H1 (cell line): ENCODE data around the gene SELENOO. TPM values are rescaled to one million over a fixed set of nuclear protein-coding genes. Genes with fewer than 3 reads are reported as not detected.

Experiments
- CTCF ChIA-PET: fragments of 300-600 bp; sonication (Branson Sonifier 250); formaldehyde crosslinking; loops from one replicate; lab custom pipeline; 2021; ENCODE audit not compliant: partially characterized antibody; lab: Charles Lee
- POLR2A ChIA-PET: fragments of 300-600 bp; sonication (Branson Sonifier 250); formaldehyde crosslinking; loops from one replicate; lab custom pipeline; 2021; ENCODE audit warnings: inconsistent platforms; ENCODE audit not compliant: partially characterized antibody; lab: Charles Lee
- DNase-seq, 2 experiments: peaks; one replicate each; pipeline versions ENCODE4 v3.0.0 to v3.0.0-alpha.2; 2010 to 2022; ENCODE audit warnings: low spot score in 2 of 2, low read depth in 1 of 2, mixed read lengths in 1 of 2
- FAIRE-seq: peaks from 2 replicates; lab custom pipeline; 2011; peaks lifted over from hg19 to GRCh38; lab: Jason Lieb, UNC
- H2AFZ ChIP-seq: 2 replicates; pipeline ENCODE4 v1.8.1; 2012; ENCODE audit warnings: low read length, inconsistent platforms
- H2AK5ac ChIP-seq: 2 replicates; pipeline ENCODE4 v1.6.1; 2013; ENCODE audit warnings: low read depth, low read length
- H2BK120ac ChIP-seq: replicated peaks from 2 replicates; pipeline ENCODE3; 2013; ENCODE audit warnings: low read depth, low read length, inconsistent platforms
- H2BK12ac ChIP-seq: 2 replicates; pipeline ENCODE4 v1.6.1; 2013; ENCODE audit warnings: low read depth, low read length
- H2BK15ac ChIP-seq: 2 replicates; pipeline ENCODE4 v1.6.1; 2013; ENCODE audit warnings: low read length
- H2BK20ac ChIP-seq: 2 replicates; pipeline ENCODE4 v1.6.1; 2013; ENCODE audit warnings: low read length
- H2BK5ac ChIP-seq: 2 replicates; pipeline ENCODE4 v1.6.1; 2013; ENCODE audit warnings: low read depth, low read length
- H3K14ac ChIP-seq: 2 replicates; pipeline ENCODE4 v1.6.1; 2013; ENCODE audit warnings: inconsistent platforms; ENCODE audit not compliant: insufficient read length
- H3K18ac ChIP-seq: 2 replicates; pipeline ENCODE4 v1.6.1; 2013; ENCODE audit warnings: low read length; ENCODE audit errors: extremely low read depth
- H3K23ac ChIP-seq: 2 replicates; pipeline ENCODE4 v1.6.1; 2013; ENCODE audit warnings: inconsistent platforms; ENCODE audit not compliant: insufficient read length
- H3K23me2 ChIP-seq: 2 replicates; pipeline ENCODE4 v1.6.1; 2013; ENCODE audit warnings: low read depth, low read length
- H3K27ac ChIP-seq: 2 replicates; pipeline ENCODE4 v1.6.1; 2011; ENCODE audit warnings: low read depth, low read length, inconsistent platforms
- H3K27me3 ChIP-seq, 4 experiments: replicated peaks in 1 of 4; 1 replicate in 1 of 4; 2 replicates in 3 of 4; pipeline versions ENCODE4 v1.6.1 to v1.8.1; 2011 to 2013; ENCODE audit warnings: low read length in 3 of 4, mild to moderate bottlenecking in 3 of 4, inconsistent platforms in 2 of 4, mixed read lengths in 2 of 4, moderate library complexity in 1 of 4; ENCODE audit not compliant: control insufficient read depth in 3 of 4, insufficient read depth in 3 of 4; ENCODE audit errors: extremely low read depth in 1 of 4
- H3K36me3 ChIP-seq, 4 experiments: 2 replicates each; pipeline versions ENCODE4 v1.6.1 to v1.8.1; 2011 to 2013; ENCODE audit warnings: mild to moderate bottlenecking in 4 of 4, low read length in 3 of 4, moderate library complexity in 2 of 4, control low read depth in 1 of 4, inconsistent platforms in 1 of 4; ENCODE audit not compliant: insufficient read depth in 4 of 4, control insufficient read depth in 2 of 4
- H3K4ac ChIP-seq: replicated peaks from 2 replicates; pipeline ENCODE3; 2013; ENCODE audit warnings: low read length, low read depth, mixed read lengths, inconsistent platforms; ENCODE audit not compliant: insufficient read length
- H3K4me1 ChIP-seq, 4 experiments: replicated peaks in 1 of 4; 1 replicate in 1 of 4; 2 replicates in 3 of 4; pipeline versions ENCODE4 v1.6.1 to v1.8.1; 2011 to 2013; ENCODE audit warnings: low read length in 3 of 4, inconsistent platforms in 2 of 4, mixed read lengths in 1 of 4; ENCODE audit not compliant: insufficient read depth in 4 of 4, control insufficient read depth in 3 of 4
- H3K4me2 ChIP-seq, 2 experiments: 2 replicates each; pipeline versions ENCODE4 v1.6.1 to v1.8.1; 2011 to 2013; ENCODE audit warnings: low read depth in 2 of 2, low read length in 2 of 2, control low read depth in 1 of 2, inconsistent platforms in 1 of 2, mild to moderate bottlenecking in 1 of 2; ENCODE audit not compliant: insufficient read depth in 1 of 2
- H3K4me3 ChIP-seq, 4 experiments: fragments of 200-600, 300-600 bp in 1 of 4; sonication (generic), shearing (Covaris generic), sonication (Bioruptor Twin) in 1 of 4; 2 replicates each; pipeline versions ENCODE4 v1.5.1 to v1.8.1; 2011 to 2016; ENCODE audit warnings: low read length in 4 of 4, low read depth in 3 of 4, control low read depth in 2 of 4, inconsistent platforms in 2 of 4, mild to moderate bottlenecking in 2 of 4, mixed read lengths in 1 of 4, moderate library complexity in 1 of 4; ENCODE audit not compliant: insufficient read depth in 2 of 4; ENCODE audit errors: extremely low read depth in 1 of 4
- H3K56ac ChIP-seq: replicated peaks from 2 replicates; pipeline ENCODE3; 2013; ENCODE audit warnings: low read depth, mild to moderate bottlenecking, mixed read lengths, low read length, inconsistent platforms; ENCODE audit not compliant: insufficient read length
- H3K79me1 ChIP-seq: 2 replicates; pipeline ENCODE4 v1.6.1; 2013; ENCODE audit warnings: low read depth, low read length, control low read depth
- H3K79me2 ChIP-seq, 2 experiments: 2 replicates each; pipeline versions ENCODE4 v1.6.1 to v1.8.1; 2012 to 2013; ENCODE audit warnings: low read length in 2 of 2, mild to moderate bottlenecking in 2 of 2, inconsistent platforms in 1 of 2; ENCODE audit not compliant: insufficient read depth in 2 of 2, control insufficient read depth in 1 of 2
- H3K9ac ChIP-seq, 4 experiments: replicated peaks in 1 of 4; 1 replicate in 1 of 4; 2 replicates in 3 of 4; pipeline versions ENCODE4 v1.6.1 to v1.8.1; 2011 to 2013; ENCODE audit warnings: low read depth in 3 of 4, low read length in 3 of 4, control low read depth in 2 of 4, mild to moderate bottlenecking in 2 of 4, moderate library complexity in 2 of 4, inconsistent platforms in 1 of 4; ENCODE audit errors: extremely low read depth in 1 of 4
- H3K9me3 ChIP-seq, 2 experiments: 2 replicates each; pipeline versions ENCODE4 v1.6.1 to v1.8.1; 2012 to 2013; ENCODE audit warnings: mild to moderate bottlenecking in 2 of 2, moderate library complexity in 2 of 2, control low read depth in 1 of 2, inconsistent platforms in 1 of 2, low read depth in 1 of 2, low read length in 1 of 2, mixed read lengths in 1 of 2; ENCODE audit not compliant: insufficient read depth in 2 of 2
- H4K20me1 ChIP-seq, 2 experiments: replicated peaks in 1 of 2; 2 replicates each; pipeline versions ENCODE3 to v1.8.1; 2011 to 2013; ENCODE audit warnings: inconsistent platforms in 2 of 2, low read length in 2 of 2, mild to moderate bottlenecking in 1 of 2; ENCODE audit not compliant: insufficient read depth in 2 of 2, control insufficient read depth in 1 of 2
- H4K5ac ChIP-seq: 2 replicates; pipeline ENCODE4 v1.6.1; 2013; ENCODE audit warnings: low read length, low read depth, mixed read lengths, inconsistent platforms; ENCODE audit not compliant: insufficient read length
- H4K8ac ChIP-seq: 2 replicates; pipeline ENCODE4 v1.8.0; 2013; ENCODE audit warnings: mild to moderate bottlenecking, moderate library complexity, low read length, inconsistent platforms; ENCODE audit not compliant: insufficient read depth; ENCODE audit errors: extremely low read depth
- H4K91ac ChIP-seq: replicated peaks from 2 replicates; pipeline ENCODE3; 2013; ENCODE audit warnings: low read length, mixed read lengths, inconsistent platforms; ENCODE audit not compliant: insufficient read length
- MAFK ChIP-seq: IDR thresholded peaks from 2 replicates; pipeline ENCODE4 v1.6.1; 2012; ENCODE audit warnings: low read depth, mild to moderate bottlenecking, improper control_type of control experiment, low read length
- PHF8 ChIP-seq: fragments of 200-600 bp; sonication (generic); conservative IDR thresholded peaks from 2 replicates; pipeline ENCODE4 v1.7.1; 2012; ENCODE audit warnings: low read depth, mild to moderate bottlenecking, inconsistent platforms, low read length, moderate library complexity
- POLR2AphosphoS5 ChIP-seq: IDR thresholded peaks from 2 replicates; pipeline ENCODE4 v1.6.1; 2011; ENCODE audit warnings: low read depth, low read length
- WGBS, 2 experiments: shearing (Covaris generic) in 1 of 2; methylation state at CpG; one replicate each; pipeline versions ENCODE4 v1.1.6 to v1.1.7; 2013 to 2015; ENCODE audit warnings: low lambda C conversion rate in 2 of 2, mixed read lengths in 2 of 2, inconsistent platforms in 1 of 2, low coverage in 1 of 2, missing lambda C conversion rate in 1 of 2; ENCODE audit not compliant: insufficient replicate concordance in 2 of 2, insufficient coverage in 1 of 2, insufficient read length in 1 of 2; ENCODE audit errors: extremely low coverage in 1 of 2, missing lambda C conversion rate in 1 of 2; 5-methylcytosine and 5-hydroxymethylcytosine counted together
- polyA plus RNA-seq, 7 experiments: library from polyadenylated mRNA; depleted of rRNA in 3 of 7; stranded (reverse) in 5 of 7; unstranded in 2 of 7; fragments of >200 nt in 5 of 7; fragments of 200-250 nt in 2 of 7; gene quantifications; 1 replicate in 5 of 7; 2 replicates in 1 of 7; 4 replicates in 1 of 7; pipeline versions ENCODE4 v1.2.1 to v1.2.3, GENCODE V29; 2011 to 2013; ENCODE audit warnings: missing spikeins in 2 of 7, mixed read lengths in 2 of 7
- total RNA-seq: library from RNA; stranded (reverse); fragmentation: NEBNext Ultra II Directional; extraction: Animal tissue kit (Norgen Biotek cat#: 25700); gene quantifications from 2 replicates; pipeline ENCODE4 v1.2.1, GENCODE V29; 2021

The SELENOO gene
- total and polyA plus RNA-seq, 2 of the 8 experiments (the other 6 are each of a cell fraction or from before 2014, with no cell fraction given), result 18.6 to 25.1 TPM

- FAIRE-seq, result no peak
- Histone ChIP-seq H3K27ac (no peak overlapping the region), H4K5ac (no peak overlapping the region), H3K4me1 (peaks cover 0 to 11% (median 2%) of the 10 kb centered on the region in 4 experiments; a peak in 3 of 7 replicates), H4K8ac (no peak overlapping the region), H2BK120ac (no peak overlapping the region), H3K14ac (no peak overlapping the region), H3K36me3 (peaks cover 8 to 50% (median 36%) of the 10 kb centered on the region in 4 experiments), H2BK15ac (no peak overlapping the region), H3K27me3 (no peaks in the 10 kb centered on the region), H2BK5ac (no peak overlapping the region), H3K79me1 (peaks cover 3% of the 10 kb centered on the region; the same call in 1 of the 2 replicates), H3K23ac (no peak overlapping the region), H3K9ac (no peak overlapping the region), H3K4ac (no peak overlapping the region), H4K20me1 (peaks cover 9 to 28% of the 10 kb centered on the region in 2 experiments), H4K91ac (no peak overlapping the region), H3K79me2 (peaks cover 0 to 11% of the 10 kb centered on the region in 2 experiments; a peak in 1 of 4 replicates), H2BK12ac (no peak overlapping the region), H3K23me2 (no peaks in the 10 kb centered on the region), H2AFZ (no peak overlapping the region), H3K4me3 (no peak overlapping the region), H3K18ac (no peak overlapping the region), H2AK5ac (no peak overlapping the region), H3K9me3 (no peaks in the 10 kb centered on the region; a peak in 1 of 4 replicates), H3K56ac (no peak overlapping the region), H2BK20ac (no peak overlapping the region), H3K4me2 (no peak overlapping the region)
- ChIA-PET POLR2A (interaction anchor here (0.6 to 2.8 kb wide), 4 partner anchors 9 to 125 kb away, joined by 3 to 10 read pairs (median 5); no protein-coding TSS in a partner anchor), CTCF (interaction anchor here (1.0 to 2.0 kb wide), 4 partner anchors 17 to 73 kb away, joined by 3 to 12 read pairs (median 6); no protein-coding TSS in a partner anchor)
- TF ChIP-seq POLR2AphosphoS5 (0 out of 2 replicates have a peak, but pooled peaks have one; percentile 22), MAFK (no peak), PHF8 (no peak)
- no peak for DNase-seq
- 92% methylated on average over 13 of the region's 17 CpGs; no CpG with 5 or more reads in 1 of the 2 experiments for WGBS, 2 experiments
Measured at GRCh38 chr22:50215297-50216054, 14.7 kb downstream of the SELENOO start.
